ENCODE measurements around the gene ELF2.
"Not testable (repeated sequence)": the region's sequence is repeated elsewhere in the genome, so short reads cannot be mapped to it uniquely, and the experiment has no call there.

ELF2 gene

GRCh38 chr4:139015948-139016471 is 161.0 kb downstream of the ELF2 start:
- H3K4me1 ChIP-seq (ENCODE audit: control insufficient read depth, insufficient read depth, low read length, poor library complexity, severe bottlenecking) = peaks cover 7% of the 10 kb centered on the region
- no peaks in the 10 kb centered on the region for H3K27me3 ChIP-seq (replicated peaks; ENCODE audit: control insufficient read depth, insufficient read depth, low read length, poor library complexity, severe bottlenecking)
- no peaks in the 10 kb centered on the region for H3K9me3 ChIP-seq (ENCODE audit: control insufficient read depth, low read length)
- DNase-seq = peak; percentile 9 to 34 (median 28)
- H3K4me3 ChIP-seq (ENCODE audit: insufficient read depth, low read depth, low read length, poor library complexity, severe bottlenecking) = peak overlapping the region; percentile 69
- H3K36me3 ChIP-seq (ENCODE audit: control insufficient read depth, insufficient read depth, low read length) = no peaks in the 10 kb centered on the region
- H3K27ac ChIP-seq (ENCODE audit: insufficient read depth, low read length, poor library complexity, severe bottlenecking) = peak overlapping the region; percentile 91

- Histone ChIP-seq H3K27me3 (replicated peaks; ENCODE audit: control insufficient read depth, insufficient read depth, low read length, poor library complexity, severe bottlenecking) (no peaks in the 10 kb centered on the region), H3K27ac (ENCODE audit: insufficient read depth, low read length, poor library complexity, severe bottlenecking) (peak within 1 kb of the TSS; percentile 91), H3K4me3 (ENCODE audit: insufficient read depth, low read depth, low read length, poor library complexity, severe bottlenecking) (peak within 1 kb of the TSS; percentile 69), H3K9me3 (ENCODE audit: control insufficient read depth, low read length) (no peaks in the 10 kb centered on the region), H3K36me3 (ENCODE audit: control insufficient read depth, insufficient read depth, low read length) (no peaks in the 10 kb centered on the region), H3K4me1 (ENCODE audit: control insufficient read depth, insufficient read depth, low read length, poor library complexity, severe bottlenecking) (peaks cover 7% of the 10 kb centered on the region)
- DNase-seq = peak; percentile 89 to 92 (median 91)
Observed at GRCh38 chr4:139015269-139015947, 161.6 kb downstream of the ELF2 start, which contains the start of gene NOCT. TSS of gene NOCT (plus strand) at chr4:139015781. CDS start at chr4:139015982, 201 bp downstream.

GRCh38 chr4:139014371-139015268 is 162.4 kb downstream of the ELF2 start:
- Histone ChIP-seq H3K27ac (ENCODE audit: insufficient read depth, low read length, poor library complexity, severe bottlenecking) (peak overlapping the region; percentile 91), H3K4me3 (ENCODE audit: insufficient read depth, low read depth, low read length, poor library complexity, severe bottlenecking) (peak overlapping the region; percentile 69), H3K27me3 (replicated peaks; ENCODE audit: control insufficient read depth, insufficient read depth, low read length, poor library complexity, severe bottlenecking) (no peaks in the 10 kb centered on the region), H3K36me3 (ENCODE audit: control insufficient read depth, insufficient read depth, low read length) (no peaks in the 10 kb centered on the region), H3K9me3 (ENCODE audit: control insufficient read depth, low read length) (no peaks in the 10 kb centered on the region), H3K4me1 (ENCODE audit: control insufficient read depth, insufficient read depth, low read length, poor library complexity, severe bottlenecking) (peaks cover 7% of the 10 kb centered on the region)
- DNase-seq = no peak

GRCh38 chr4:139011225-139011950 is 165.6 kb downstream of the ELF2 start:
- H3K9me3 ChIP-seq (ENCODE audit: control insufficient read depth, low read length) = no peaks in the 10 kb centered on the region
- no peaks in the 10 kb centered on the region for H3K27me3 ChIP-seq (replicated peaks; ENCODE audit: control insufficient read depth, insufficient read depth, low read length, poor library complexity, severe bottlenecking)
- no peak overlapping the region for H3K27ac ChIP-seq (ENCODE audit: insufficient read depth, low read length, poor library complexity, severe bottlenecking)
- no peak overlapping the region for H3K4me3 ChIP-seq (ENCODE audit: insufficient read depth, low read depth, low read length, poor library complexity, severe bottlenecking)
- H3K4me1 ChIP-seq (ENCODE audit: control insufficient read depth, insufficient read depth, low read length, poor library complexity, severe bottlenecking) = peaks cover 7% of the 10 kb centered on the region
- DNase-seq = no peak
- H3K36me3 ChIP-seq (ENCODE audit: control insufficient read depth, insufficient read depth, low read length) = no peaks in the 10 kb centered on the region

GRCh38 chr4:139009702-139010101 is 167.3 kb downstream of the ELF2 start:
- H3K36me3 ChIP-seq (ENCODE audit: control insufficient read depth, insufficient read depth, low read length) = no peaks in the 10 kb centered on the region
- H3K4me1 ChIP-seq (ENCODE audit: control insufficient read depth, insufficient read depth, low read length, poor library complexity, severe bottlenecking) = peaks cover 2% of the 10 kb centered on the region
- H3K27ac ChIP-seq (ENCODE audit: insufficient read depth, low read length, poor library complexity, severe bottlenecking) = no peak overlapping the region
- H3K27me3 ChIP-seq (replicated peaks; ENCODE audit: control insufficient read depth, insufficient read depth, low read length, poor library complexity, severe bottlenecking) = no peaks in the 10 kb centered on the region
- H3K4me3 ChIP-seq (ENCODE audit: insufficient read depth, low read depth, low read length, poor library complexity, severe bottlenecking) = no peak overlapping the region
- no peak for DNase-seq
- H3K9me3 ChIP-seq (ENCODE audit: control insufficient read depth, low read length) = no peaks in the 10 kb centered on the region

- not testable (repeated sequence) for H3K4me3 ChIP-seq (ENCODE audit: insufficient read depth, low read depth, low read length, poor library complexity, severe bottlenecking); H3K9me3 ChIP-seq (ENCODE audit: control insufficient read depth, low read length); H3K27ac ChIP-seq (ENCODE audit: insufficient read depth, low read length, poor library complexity, severe bottlenecking)
Observed at GRCh38 chr4:139008278-139008677, 168.7 kb downstream of the ELF2 start.

GRCh38 chr4:139007640-139008039 is 169.4 kb downstream of the ELF2 start:
- DNase-seq = no peak
- H3K4me1 ChIP-seq (ENCODE audit: control insufficient read depth, insufficient read depth, low read length, poor library complexity, severe bottlenecking) = no peaks in the 10 kb centered on the region
- no peak overlapping the region for H3K4me3 ChIP-seq (ENCODE audit: insufficient read depth, low read depth, low read length, poor library complexity, severe bottlenecking)
- no peaks in the 10 kb centered on the region for H3K9me3 ChIP-seq (ENCODE audit: control insufficient read depth, low read length)
- H3K27ac ChIP-seq (ENCODE audit: insufficient read depth, low read length, poor library complexity, severe bottlenecking) = no peak overlapping the region
- no peaks in the 10 kb centered on the region for H3K36me3 ChIP-seq (ENCODE audit: control insufficient read depth, insufficient read depth, low read length)
- H3K27me3 ChIP-seq (replicated peaks; ENCODE audit: control insufficient read depth, insufficient read depth, low read length, poor library complexity, severe bottlenecking) = no peaks in the 10 kb centered on the region

More at GRCh38 chr4:139008278-139008677, 168.7 kb downstream of the ELF2 start:
- not testable (repeated sequence) for H3K27me3 ChIP-seq (replicated peaks; ENCODE audit: control insufficient read depth, insufficient read depth, low read length, poor library complexity, severe bottlenecking); DNase-seq; H3K36me3 ChIP-seq (ENCODE audit: control insufficient read depth, insufficient read depth, low read length); H3K4me1 ChIP-seq (ENCODE audit: control insufficient read depth, insufficient read depth, low read length, poor library complexity, severe bottlenecking)

All from effector memory CD4-positive, alpha-beta T cell (primary cell).